HUES6 (cell line): ENCODE results near the gene ZBTB20.

Experiments used
- H3K27ac ChIP-seq: 2 replicates; pipeline ENCODE4 v1.7.0; 2013; ENCODE audit warnings: low read depth, mild to moderate bottlenecking, low read length, inconsistent platforms
- H3K27me3 ChIP-seq: 2 replicates; pipeline ENCODE4 v1.6.1; 2013; ENCODE audit warnings: low read length; ENCODE audit not compliant: control insufficient read depth, insufficient read depth
- H3K36me3 ChIP-seq: 2 replicates; pipeline ENCODE4 v1.6.1; 2013; ENCODE audit warnings: low read length; ENCODE audit not compliant: control insufficient read depth, insufficient read depth
- H3K4me1 ChIP-seq: 2 replicates; pipeline ENCODE4 v1.6.1; 2013; ENCODE audit warnings: low read length; ENCODE audit not compliant: control insufficient read depth, insufficient read depth
- H3K4me3 ChIP-seq: 2 replicates; pipeline ENCODE4 v1.5.1; 2013; ENCODE audit warnings: low read depth, low read length
- H3K9ac ChIP-seq: one replicate; pipeline ENCODE4 v1.6.1; 2013; ENCODE audit warnings: mild to moderate bottlenecking, low read length
- H3K9me3 ChIP-seq: 2 replicates; pipeline ENCODE4 v1.6.1; 2013; ENCODE audit warnings: low read depth, low read length; ENCODE audit not compliant: control insufficient read depth, insufficient read depth

The ZBTB20 gene

DNA sequence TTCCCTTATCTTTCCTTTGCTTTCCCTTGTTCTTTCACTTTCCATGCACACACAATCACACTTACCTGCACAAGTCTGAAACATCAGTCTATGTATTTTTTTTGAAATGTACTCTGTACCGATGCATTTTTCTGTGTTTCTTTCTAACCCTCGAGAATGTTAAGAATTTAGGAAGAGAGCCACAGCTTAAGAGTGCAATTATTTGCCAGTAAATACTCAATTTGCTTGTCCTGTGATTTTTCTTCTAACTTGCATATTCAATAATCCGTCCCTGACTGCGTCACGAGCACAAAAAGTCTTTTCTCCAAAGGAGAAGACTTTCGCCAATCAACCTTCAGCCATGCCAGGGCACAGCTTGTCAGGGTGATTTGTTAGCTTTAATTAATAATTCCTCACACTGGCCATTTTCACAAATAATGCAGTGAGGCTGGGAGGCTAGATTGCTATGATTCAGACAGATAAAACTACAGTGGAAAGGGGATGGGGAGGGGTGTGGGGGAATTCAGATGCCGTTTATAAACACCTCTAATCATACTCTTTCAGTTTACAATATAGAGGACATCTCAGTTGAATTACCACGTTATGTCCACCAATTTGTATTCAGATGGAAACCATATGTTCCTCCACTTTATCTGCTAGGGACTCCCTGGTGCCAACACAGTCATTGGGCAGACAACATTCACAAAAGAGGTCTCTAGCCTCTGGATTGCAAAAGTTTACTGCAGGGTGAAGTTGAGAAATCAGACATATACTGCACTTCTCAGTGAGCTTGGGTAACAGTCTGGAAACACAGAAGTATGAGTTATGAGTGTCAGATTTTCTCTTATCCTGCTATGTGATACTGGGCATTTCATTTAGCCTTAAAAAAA lies 388.0 kb downstream of the ZBTB20 start:
- Histone ChIP-seq H3K27me3 (no peaks in the 10 kb centered on the region), H3K27ac (no peak overlapping the region), H3K36me3 (no peaks in the 10 kb centered on the region), H3K4me1 (no peaks in the 10 kb centered on the region), H3K9ac (no peak overlapping the region), H3K9me3 (no peaks in the 10 kb centered on the region), H3K4me3 (no peak overlapping the region)

DNA sequence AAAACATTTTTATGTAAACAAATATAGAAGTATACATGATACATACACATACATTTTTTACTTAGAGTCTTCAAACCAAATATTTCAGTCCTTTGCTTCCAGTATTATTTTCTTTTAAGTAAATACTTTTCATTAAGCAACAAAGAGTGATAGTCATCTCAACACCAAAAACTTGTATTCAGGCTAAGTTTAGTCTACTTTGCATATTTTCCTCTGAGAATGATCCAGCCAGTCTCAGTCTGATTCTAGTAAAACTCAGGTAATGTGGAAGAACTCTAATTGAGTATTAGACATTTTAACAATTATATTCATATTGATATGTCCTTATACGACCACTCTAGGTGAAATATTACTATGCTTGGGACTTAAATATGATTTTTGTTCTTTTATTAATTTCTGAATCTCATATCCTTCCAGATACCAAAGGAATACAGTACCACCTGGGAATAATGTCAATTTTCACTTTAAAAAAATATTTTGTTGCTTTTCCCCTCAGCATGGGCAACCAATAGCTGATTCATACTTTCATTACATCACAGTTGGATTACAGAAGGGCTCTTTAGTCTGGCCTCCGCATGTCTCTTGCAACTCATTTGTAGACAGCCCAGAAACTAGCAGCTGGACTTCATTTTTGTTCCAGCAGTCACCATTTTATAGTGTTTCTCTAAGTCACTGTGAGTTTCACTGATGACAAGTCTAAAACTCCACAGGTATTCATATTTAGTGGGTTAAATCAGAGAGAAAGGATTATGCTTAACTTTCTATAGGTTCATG lies 390.4 kb downstream of the ZBTB20 start:
- no peak overlapping the region for H3K27ac ChIP-seq
- no peaks in the 10 kb centered on the region for H3K27me3 ChIP-seq
- no peaks in the 10 kb centered on the region for H3K9me3 ChIP-seq
- H3K36me3 ChIP-seq = no peaks in the 10 kb centered on the region
- H3K9ac ChIP-seq = no peak overlapping the region
- H3K4me1 ChIP-seq = no peaks in the 10 kb centered on the region
- H3K4me3 ChIP-seq = no peak overlapping the region

GRCh38 chr3:114746502-114746901 lies 400.6 kb downstream of the ZBTB20 start:
- Histone ChIP-seq H3K9ac (no peak overlapping the region), H3K4me1 (no peaks in the 10 kb centered on the region)

GRCh38 chr3:114745322-114746240 lies 401.5 kb downstream of the ZBTB20 start:
- Histone ChIP-seq H3K4me1 (no peaks in the 10 kb centered on the region), H3K27me3 (no peaks in the 10 kb centered on the region), H3K36me3 (no peaks in the 10 kb centered on the region), H3K9ac (no peak overlapping the region), H3K4me3 (no peak overlapping the region), H3K9me3 (no peaks in the 10 kb centered on the region), H3K27ac (no peak overlapping the region)

More at GRCh38 chr3:114746502-114746901, 400.6 kb downstream of the ZBTB20 start:
- Histone ChIP-seq H3K27ac (no peak overlapping the region), H3K9me3 (no peaks in the 10 kb centered on the region), H3K27me3 (no peaks in the 10 kb centered on the region), H3K4me3 (no peak overlapping the region), H3K36me3 (no peaks in the 10 kb centered on the region)

GRCh38 chr3:114743746-114744485 lies 403.2 kb downstream of the ZBTB20 start:
- Histone ChIP-seq H3K4me1 (no peaks in the 10 kb centered on the region), H3K9ac (no peak overlapping the region)

GRCh38 chr3:114741066-114741465 lies 406.0 kb downstream of the ZBTB20 start:
- H3K27ac ChIP-seq = no peak overlapping the region

More at GRCh38 chr3:114743746-114744485, 403.2 kb downstream of the ZBTB20 start:
- no peaks in the 10 kb centered on the region for H3K36me3 ChIP-seq
- H3K27ac ChIP-seq = no peak overlapping the region
- H3K27me3 ChIP-seq = no peaks in the 10 kb centered on the region
- no peak overlapping the region for H3K4me3 ChIP-seq
- H3K9me3 ChIP-seq = no peaks in the 10 kb centered on the region

GRCh38 chr3:114739627-114740026 lies 407.5 kb downstream of the ZBTB20 start:
- Histone ChIP-seq H3K27me3 (no peaks in the 10 kb centered on the region), H3K27ac (no peak overlapping the region), H3K4me3 (no peak overlapping the region), H3K9ac (no peak overlapping the region), H3K36me3 (no peaks in the 10 kb centered on the region), H3K4me1 (no peaks in the 10 kb centered on the region), H3K9me3 (no peaks in the 10 kb centered on the region)

More at GRCh38 chr3:114741066-114741465, 406.0 kb downstream of the ZBTB20 start:
- Histone ChIP-seq H3K4me3 (no peak overlapping the region), H3K4me1 (no peaks in the 10 kb centered on the region), H3K27me3 (no peaks in the 10 kb centered on the region), H3K36me3 (no peaks in the 10 kb centered on the region), H3K9me3 (no peaks in the 10 kb centered on the region), H3K9ac (no peak overlapping the region)

- H3K27me3 ChIP-seq = no peaks in the 10 kb centered on the region
- H3K36me3 ChIP-seq = no peaks in the 10 kb centered on the region
- no peak overlapping the region for H3K27ac ChIP-seq
- H3K4me3 ChIP-seq = no peak overlapping the region
- H3K9ac ChIP-seq = no peak overlapping the region
- no peaks in the 10 kb centered on the region for H3K9me3 ChIP-seq
- H3K4me1 ChIP-seq = no peaks in the 10 kb centered on the region
These were observed 414.7 kb downstream of the ZBTB20 start for GRCh38 chr3:114732353-114732752.

- Histone ChIP-seq H3K9me3 (no peaks in the 10 kb centered on the region), H3K4me3 (no peak overlapping the region), H3K27ac (no peak overlapping the region), H3K9ac (no peak overlapping the region), H3K36me3 (no peaks in the 10 kb centered on the region), H3K27me3 (no peaks in the 10 kb centered on the region), H3K4me1 (no peaks in the 10 kb centered on the region)
These were observed 416.7 kb downstream of the ZBTB20 start for GRCh38 chr3:114730397-114730796.

GRCh38 chr3:114727373-114727772 lies 419.7 kb downstream of the ZBTB20 start:
- Histone ChIP-seq H3K9ac (no peak overlapping the region), H3K4me1 (no peaks in the 10 kb centered on the region), H3K36me3 (no peaks in the 10 kb centered on the region), H3K9me3 (no peaks in the 10 kb centered on the region), H3K4me3 (no peak overlapping the region), H3K27ac (no peak overlapping the region), H3K27me3 (no peaks in the 10 kb centered on the region)
